Progenitor cell of endocrine pancreas (in vitro differentiated cells): Measurements from ENCODE around the gene KRTAP10-4. TPM values are rescaled to one million over a fixed set of nuclear protein-coding genes. Genes with fewer than 3 reads are reported as not detected.
"Not testable (repeated sequence)": the region's sequence is repeated elsewhere in the genome, so short reads cannot be mapped to it uniquely, and the experiment has no call there.

Experiments used
- DNase-seq: peaks from one replicate; pipeline ENCODE4 v3.0.0; 2021; ENCODE audit warnings: low spot score; ENCODE audit not compliant: unreplicated experiment
- H3K27ac Mint-ChIP-seq: 2 replicates; pipeline ENCODE4 v1.8.0; 2021; ENCODE audit warnings: mild to moderate bottlenecking, moderate library complexity, mixed read lengths
- H3K27me3 Mint-ChIP-seq: 2 replicates; pipeline ENCODE4 v1.8.0; 2021; ENCODE audit warnings: mixed read lengths
- H3K36me3 Mint-ChIP-seq: 2 replicates; pipeline ENCODE4 v1.8.0; 2022; ENCODE audit warnings: mixed read lengths; ENCODE audit not compliant: insufficient read depth
- H3K4me1 Mint-ChIP-seq: 2 replicates; pipeline ENCODE4 v1.8.0; 2021; ENCODE audit warnings: low read depth, mixed read lengths
- H3K4me3 Mint-ChIP-seq: 2 replicates; pipeline ENCODE4 v1.8.0; 2021; ENCODE audit warnings: low read depth, mild to moderate bottlenecking, moderate library complexity, mixed read lengths
- H3K9me3 Mint-ChIP-seq: 2 replicates; pipeline ENCODE4 v1.8.0; 2021; ENCODE audit warnings: low read depth, mixed read lengths
- total RNA-seq: library from RNA; stranded (reverse); gene quantifications from 2 replicates; pipeline ENCODE4 v1.2.1, GENCODE V29; 2021
- TF ChIP-seq, protein P1 (sequence below): fragments of 200-600 bp; sonication (generic); IDR thresholded peaks from one replicate; pipeline ENCODE4 v1.5.0; 2021; ENCODE audit warnings: antibody characterized with exemption, mild to moderate bottlenecking; ENCODE audit not compliant: unreplicated experiment

The KRTAP10-4 gene
- total RNA-seq, 1 donor from 2014 or later, result not detected

DNA sequence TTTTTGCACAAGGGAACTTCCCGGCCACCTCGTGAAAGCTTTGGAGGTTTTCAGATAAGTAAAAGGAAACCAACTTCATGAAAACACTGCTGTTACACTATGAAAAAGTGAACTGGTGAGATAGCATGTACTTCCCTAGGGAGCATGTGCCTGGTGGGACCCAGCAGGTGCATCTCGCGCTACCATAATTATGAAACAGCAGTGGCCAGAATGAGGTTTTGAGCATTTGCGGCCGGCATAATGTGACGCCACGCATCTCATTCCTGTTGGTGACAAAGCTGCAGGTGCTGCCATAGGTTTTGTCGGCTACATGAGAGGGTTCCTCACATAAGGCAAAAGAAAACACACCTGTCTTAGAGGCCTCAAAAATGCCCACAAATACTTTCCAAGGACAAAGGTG is 16.6 kb upstream of the KRTAP10-4 start:
- H3K4me1 Mint-ChIP-seq, result peaks cover 3% of the 10 kb centered on the region
- peaks cover 18% of the 10 kb centered on the region for H3K27me3 Mint-ChIP-seq
- peaks cover 6% of the 10 kb centered on the region for H3K9me3 Mint-ChIP-seq
- no peaks in the 10 kb centered on the region for H3K36me3 Mint-ChIP-seq
- H3K4me3 Mint-ChIP-seq, result no peak overlapping the region
- H3K27ac Mint-ChIP-seq, result no peak overlapping the region
- DNase-seq, result peak; percentile 6
- TF ChIP-seq, protein P1, sequence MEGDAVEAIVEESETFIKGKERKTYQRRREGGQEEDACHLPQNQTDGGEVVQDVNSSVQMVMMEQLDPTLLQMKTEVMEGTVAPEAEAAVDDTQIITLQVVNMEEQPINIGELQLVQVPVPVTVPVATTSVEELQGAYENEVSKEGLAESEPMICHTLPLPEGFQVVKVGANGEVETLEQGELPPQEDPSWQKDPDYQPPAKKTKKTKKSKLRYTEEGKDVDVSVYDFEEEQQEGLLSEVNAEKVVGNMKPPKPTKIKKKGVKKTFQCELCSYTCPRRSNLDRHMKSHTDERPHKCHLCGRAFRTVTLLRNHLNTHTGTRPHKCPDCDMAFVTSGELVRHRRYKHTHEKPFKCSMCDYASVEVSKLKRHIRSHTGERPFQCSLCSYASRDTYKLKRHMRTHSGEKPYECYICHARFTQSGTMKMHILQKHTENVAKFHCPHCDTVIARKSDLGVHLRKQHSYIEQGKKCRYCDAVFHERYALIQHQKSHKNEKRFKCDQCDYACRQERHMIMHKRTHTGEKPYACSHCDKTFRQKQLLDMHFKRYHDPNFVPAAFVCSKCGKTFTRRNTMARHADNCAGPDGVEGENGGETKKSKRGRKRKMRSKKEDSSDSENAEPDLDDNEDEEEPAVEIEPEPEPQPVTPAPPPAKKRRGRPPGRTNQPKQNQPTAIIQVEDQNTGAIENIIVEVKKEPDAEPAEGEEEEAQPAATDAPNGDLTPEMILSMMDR, result no peak

DNA sequence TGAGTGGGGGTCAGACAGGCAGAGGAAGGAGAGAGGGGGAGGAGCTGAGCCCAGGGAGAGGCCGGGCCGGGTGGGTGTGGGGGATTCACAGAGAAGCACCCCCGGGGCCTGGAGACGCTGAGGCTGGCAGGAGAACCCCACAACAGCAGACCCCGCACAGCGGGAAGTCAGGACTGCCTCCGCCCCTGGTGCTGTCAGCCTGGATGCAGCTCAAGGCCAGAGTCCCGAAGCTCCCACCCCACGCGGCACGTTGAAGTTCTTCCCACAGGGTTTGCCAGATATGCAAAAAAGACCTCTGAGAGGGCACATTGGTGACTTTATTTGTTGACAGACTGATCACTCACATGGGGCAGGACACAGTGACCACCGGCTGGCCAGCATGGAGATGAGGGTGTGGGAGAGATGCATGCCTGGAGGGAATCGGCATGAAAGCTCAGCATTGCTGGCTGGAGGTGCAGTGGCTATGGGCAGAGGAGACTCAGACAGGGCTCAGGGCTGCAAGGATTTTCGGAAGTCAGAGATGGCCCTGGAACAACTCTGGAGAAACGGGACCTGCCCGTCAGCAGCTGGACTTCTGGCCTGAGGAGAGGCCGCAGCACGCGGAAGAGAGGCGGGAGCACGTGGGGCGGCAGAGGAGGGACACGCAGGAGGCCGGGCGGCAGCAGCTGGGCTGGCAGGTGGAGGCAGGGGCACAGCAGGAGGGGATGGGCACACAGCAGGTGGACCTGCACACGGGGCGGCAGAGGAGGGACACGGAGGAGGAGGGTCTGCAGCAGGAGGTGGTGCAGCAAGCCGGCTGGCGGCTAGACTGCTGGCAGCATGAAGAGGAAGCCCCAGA is 15.8 kb upstream of the KRTAP10-4 start:
- DNase-seq, result peak; percentile 7
- peaks cover 3% of the 10 kb centered on the region for H3K4me1 Mint-ChIP-seq
- H3K9me3 Mint-ChIP-seq, result peaks cover 10% of the 10 kb centered on the region
- TF ChIP-seq, protein P1, result no peak
- H3K36me3 Mint-ChIP-seq, result no peaks in the 10 kb centered on the region
- peaks cover 17% of the 10 kb centered on the region for H3K27me3 Mint-ChIP-seq
- no peak overlapping the region for H3K4me3 Mint-ChIP-seq
- no peak overlapping the region for H3K27ac Mint-ChIP-seq

DNA sequence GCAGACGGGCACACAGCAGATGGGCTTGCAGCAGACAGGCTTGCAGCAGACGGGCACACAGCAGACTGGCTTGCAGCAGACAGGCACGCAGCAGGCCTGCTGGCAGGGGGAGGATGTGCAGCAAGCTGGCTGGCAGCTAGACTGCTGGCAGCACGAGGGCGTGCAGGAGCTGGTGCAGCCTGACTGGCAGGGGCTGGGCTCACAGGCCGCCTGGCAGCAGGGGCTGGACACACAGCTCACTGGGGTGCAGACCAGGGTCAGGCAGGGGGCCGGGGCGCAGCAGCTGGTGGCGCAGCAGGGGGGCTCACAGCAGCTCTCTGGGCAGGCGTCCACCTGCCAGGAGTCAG is 15.2 kb upstream of the KRTAP10-4 start:
- H3K4me1 Mint-ChIP-seq, H3K27ac Mint-ChIP-seq, H3K9me3 Mint-ChIP-seq, H3K36me3 Mint-ChIP-seq, DNase-seq, H3K4me3 Mint-ChIP-seq: not testable (repeated sequence)
- H3K27me3 Mint-ChIP-seq, result peaks cover 12% of the 10 kb centered on the region

DNA sequence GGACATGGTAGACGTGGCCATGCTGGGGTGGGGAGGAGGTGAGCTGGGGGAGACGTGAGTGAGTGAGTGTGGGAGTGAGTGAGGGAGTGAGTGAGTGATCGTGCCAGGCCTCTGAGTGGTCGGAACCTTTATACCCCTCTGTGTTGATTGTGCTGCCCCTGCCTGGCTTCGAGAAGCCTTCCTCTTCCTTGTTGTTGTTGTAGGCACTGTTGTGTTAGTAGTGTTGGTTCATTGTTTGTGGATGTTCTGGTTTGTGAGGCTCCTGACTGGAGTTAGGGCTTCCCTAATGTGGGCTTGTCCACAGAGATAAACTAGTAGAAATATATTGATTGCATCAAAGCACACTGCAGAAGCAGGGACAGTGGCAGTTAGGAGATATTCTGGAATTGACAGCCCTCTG is 14.8 kb upstream of the KRTAP10-4 start, which contains the start of gene KRTAP10-3:
TSS of gene KRTAP10-3 (minus strand) at position 101 of the 400 bp plus-strand sequence. CDS start at position 21, 80 bp downstream.
- H3K4me3 Mint-ChIP-seq, result no peak within 1 kb of the TSS
- DNase-seq, result no peak
- H3K9me3 Mint-ChIP-seq, result peaks cover 10% of the 10 kb centered on the region
- H3K27ac Mint-ChIP-seq, result no peak within 1 kb of the TSS
- no peaks in the 10 kb centered on the region for H3K36me3 Mint-ChIP-seq
- TF ChIP-seq, protein P1, result no peak
- peaks cover 3% of the 10 kb centered on the region for H3K4me1 Mint-ChIP-seq
- H3K27me3 Mint-ChIP-seq, result peaks cover 12% of the 10 kb centered on the region

DNA sequence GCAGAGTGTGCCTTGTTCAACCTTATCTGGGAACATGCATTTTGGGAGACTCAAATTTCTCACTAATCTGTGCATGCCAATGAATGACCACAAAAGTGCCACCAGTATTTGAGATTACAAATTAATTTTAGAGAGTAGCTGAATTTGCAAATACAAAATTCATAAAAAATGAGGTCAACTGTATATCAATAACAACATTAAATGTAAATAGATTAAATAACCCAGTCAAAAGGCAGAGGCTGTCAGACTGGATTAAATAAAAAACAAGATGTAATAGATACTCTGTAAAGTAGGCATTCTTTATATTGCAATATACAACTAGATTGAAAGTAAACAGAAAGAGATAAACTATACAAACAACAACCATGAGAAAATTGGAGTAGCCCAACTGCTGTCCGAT is 9.4 kb upstream of the KRTAP10-4 start:
- no peaks in the 10 kb centered on the region for H3K36me3 Mint-ChIP-seq
- H3K27ac Mint-ChIP-seq, result no peak overlapping the region
- DNase-seq, result no peak
- no peaks in the 10 kb centered on the region for H3K4me1 Mint-ChIP-seq
- no peaks in the 10 kb centered on the region for H3K27me3 Mint-ChIP-seq
- TF ChIP-seq, protein P1, result no peak
- peaks cover 10% of the 10 kb centered on the region for H3K9me3 Mint-ChIP-seq
- H3K4me3 Mint-ChIP-seq, result no peak overlapping the region
